HL-60 (cell line): ENCODE results near the gene IL25.
"Not testable (repeated sequence)": the region's sequence is repeated elsewhere in the genome, so short reads cannot be mapped to it uniquely, and the experiment has no call there.

ENCODE experiments used
- DNase-seq, 2 experiments: peaks; one replicate each; pipeline ENCODE4 v3.0.0-alpha.2; 2010 to 2020; ENCODE audit warnings: low read depth in 1 of 2, low spot score in 1 of 2
- H3K27ac ChIP-seq: fragments of 250-450 bp; sonication (Bioruptor Pico); replicated peaks from 2 replicates; pipeline ENCODE4 v1.5.1; 2020; ENCODE audit warnings: mild to moderate bottlenecking, moderate library complexity
- H3K27me3 ChIP-seq: fragments of 250-450 bp; sonication (Bioruptor Pico); 2 replicates; pipeline ENCODE4 v1.5.1; 2021; ENCODE audit warnings: mild to moderate bottlenecking, moderate library complexity; ENCODE audit not compliant: insufficient read depth, poor library complexity, severe bottlenecking
- H3K4me3 ChIP-seq: replicated peaks from 2 replicates; pipeline ENCODE4 v1.5.1; 2011; ENCODE audit warnings: mild to moderate bottlenecking, control low read depth, low read length; ENCODE audit not compliant: insufficient read depth
- CTCF ChIP-seq: IDR thresholded peaks from one replicate; pipeline ENCODE4 v1.5.1; 2011; ENCODE audit warnings: low read length, control low read depth, inconsistent platforms; ENCODE audit not compliant: insufficient read depth
- GABPA ChIP-seq: IDR thresholded peaks from 2 replicates; pipeline ENCODE4 v1.6.1; 2012; ENCODE audit warnings: low read depth
- POLR2AphosphoS5 ChIP-seq: IDR thresholded peaks from 2 replicates; pipeline ENCODE4 v1.6.1; 2012; ENCODE audit warnings: low read depth
- REST ChIP-seq: IDR thresholded peaks from 2 replicates; pipeline ENCODE4 v1.6.1; 2012; ENCODE audit warnings: low read depth; ENCODE audit not compliant: insufficient replicate concordance
- SPI1 ChIP-seq: IDR thresholded peaks from 2 replicates; pipeline ENCODE4 v1.6.1; 2012; ENCODE audit warnings: low read depth, mild to moderate bottlenecking, borderline replicate concordance

The IL25 gene

DNA sequence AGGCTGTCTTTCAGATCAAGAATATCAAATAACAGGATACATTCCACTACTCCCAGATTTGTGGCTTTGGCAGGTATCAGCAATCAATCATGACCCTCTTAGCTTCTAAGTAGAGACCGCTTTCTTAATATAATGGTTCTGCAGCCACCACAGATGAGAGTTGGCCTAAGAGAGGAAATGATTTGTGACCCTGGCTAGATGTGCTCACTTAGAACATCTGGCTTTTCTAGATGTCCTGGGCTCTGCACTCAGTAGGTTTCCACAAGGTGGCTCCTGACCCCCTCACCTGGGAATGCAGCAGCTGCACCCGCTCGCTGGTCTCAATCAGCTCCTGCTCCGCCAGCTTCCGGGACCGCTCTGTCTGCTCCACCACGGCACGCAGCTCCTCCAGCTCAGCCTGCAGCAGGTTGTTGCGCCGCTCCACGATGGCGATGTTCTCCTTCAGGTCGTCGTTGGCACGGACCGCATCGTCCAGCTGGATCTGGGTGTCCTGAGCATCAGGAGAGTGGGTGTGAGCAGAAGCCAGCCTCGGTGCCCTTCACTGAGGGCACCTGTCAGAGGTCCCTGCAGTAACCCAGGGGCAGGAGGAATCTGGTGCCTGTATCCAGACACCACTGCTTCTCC, 13.1 kb downstream of the IL25 start:
- no peak for TF ChIP-seq CTCF
- no peak for TF ChIP-seq SPI1
- no peak for TF ChIP-seq REST
- TF ChIP-seq GABPA = no peak
- TF ChIP-seq POLR2AphosphoS5 = no peak
- no peaks in the 10 kb centered on the region for H3K27me3 ChIP-seq
- H3K4me3 ChIP-seq = no peak overlapping the region
- DNase-seq = no peak
- H3K27ac ChIP-seq = no peak overlapping the region

DNA sequence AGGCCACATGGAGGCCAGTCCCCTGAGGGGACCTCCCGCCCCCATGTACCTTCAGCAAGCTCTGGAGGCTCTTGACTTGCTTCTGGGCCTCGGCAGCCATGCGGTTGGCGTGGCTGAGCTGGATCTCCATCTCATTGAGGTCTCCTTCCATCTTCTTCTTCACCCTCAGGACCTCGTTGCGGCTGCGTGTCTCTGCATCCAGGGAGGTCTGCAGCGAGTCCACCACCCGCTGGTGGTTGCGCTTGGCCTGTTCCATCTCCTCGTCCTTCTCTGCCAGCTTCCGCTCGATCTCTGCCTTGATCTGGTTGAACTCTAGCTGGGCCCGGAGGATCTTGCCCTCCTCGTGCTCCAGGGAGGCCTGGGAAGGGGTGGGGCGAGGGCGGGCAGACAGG, 13.7 kb downstream of the IL25 start:
- H3K27me3 ChIP-seq, DNase-seq, H3K4me3 ChIP-seq, H3K27ac ChIP-seq: not testable (repeated sequence)

- TF ChIP-seq REST (no peak), CTCF (no peak), POLR2AphosphoS5 (no peak), GABPA (no peak)
- H3K27ac ChIP-seq = no peak overlapping the region
- DNase-seq = no peak
- no peaks in the 10 kb centered on the region for H3K27me3 ChIP-seq
- no peak overlapping the region for H3K4me3 ChIP-seq
These were observed 14.4 kb downstream of the IL25 start for GRCh38 chr14:23386999-23387398.

DNA sequence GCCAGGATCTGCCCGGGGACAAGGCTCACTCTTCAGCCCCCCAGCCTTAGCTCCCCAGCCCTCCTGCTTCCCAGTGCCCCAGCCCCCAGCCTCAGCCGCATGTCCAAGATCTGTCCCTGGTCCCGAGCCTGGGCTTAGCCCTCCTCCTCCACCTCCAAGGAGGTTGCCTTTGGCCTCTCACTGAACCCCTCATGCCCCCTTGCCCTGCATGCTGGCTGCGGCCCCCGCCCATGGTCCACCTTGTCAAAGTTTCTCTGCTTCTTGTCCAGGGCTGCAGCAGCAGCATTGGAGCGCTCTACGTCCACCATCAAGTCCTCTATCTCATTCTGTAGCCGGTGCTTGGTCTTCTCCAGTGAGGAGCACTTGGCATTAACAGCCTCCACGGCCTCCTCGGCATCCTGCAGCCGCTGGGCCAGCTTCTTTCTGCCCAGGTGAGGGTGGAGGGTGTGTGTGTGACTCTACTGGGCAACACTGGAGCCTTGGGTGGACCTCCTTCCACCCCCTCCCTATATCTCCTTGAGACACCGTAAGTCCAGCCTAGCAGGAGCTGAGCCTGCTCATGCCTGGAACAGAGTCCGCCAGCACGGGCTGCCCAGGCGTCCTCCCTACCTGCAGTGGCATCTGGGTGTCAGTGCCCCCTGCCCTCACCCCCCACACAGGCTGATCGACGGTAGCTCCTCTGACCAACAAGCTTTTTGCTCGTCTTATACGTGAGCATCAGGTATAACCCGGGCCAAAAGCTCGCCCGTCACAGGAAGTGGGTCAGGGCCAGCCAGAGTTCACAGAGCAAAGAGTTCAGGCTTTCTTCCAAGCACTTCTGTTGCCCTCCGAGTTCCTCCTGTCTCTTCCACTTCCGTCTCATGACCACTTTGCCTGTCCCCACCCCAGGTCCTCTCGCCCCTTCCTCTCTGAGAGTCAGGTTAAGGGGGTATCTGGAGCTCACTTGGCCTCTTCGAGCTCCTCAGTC, 15.6 kb downstream of the IL25 start:
- TF ChIP-seq SPI1 (no peak), GABPA (no peak), REST (no peak), CTCF (no peak)
- no peaks in the 10 kb centered on the region for H3K27me3 ChIP-seq
- no peak overlapping the region for H3K4me3 ChIP-seq
- DNase-seq = no peak
- H3K27ac ChIP-seq = no peak overlapping the region
